ENCODE measurements around the gene DENND2D.
A peak's percentile ranks its signal among the peaks of the same experiment; 100 is the strongest.

Gene DENND2D

GRCh38 chr1:111228748-111229126, 28.3 kb upstream of the DENND2D start:
- TF ChIP-seq CTCF (IDR thresholded peaks at IDR 0.05; ENCODE audit: insufficient read depth, low read length, missing control alignments), result no peak
- DNase-seq (ENCODE audit: low read depth, low spot score), result no peak
- CTCF ChIA-PET, result interaction anchor here (0.8 to 2.3 kb wide), 6 partner anchors 10 to 175 kb away, joined by 3 to 13 read pairs (median 6); no protein-coding TSS in a partner anchor
- POLR2A ChIA-PET, result interaction anchor here (1.0 kb wide), 2 partner anchors 37 to 265 kb away, joined by 3 to 4 read pairs; partner anchors contain the start of gene LRIF1
- H3K4me3 ChIP-seq (ENCODE audit: low read depth, low read length), result no peak overlapping the region

- CTCF ChIA-PET, result interaction anchor here (0.8 to 3.3 kb wide), 8 partner anchors 9 to 176 kb away, joined by 3 to 21 read pairs (median 6); no protein-coding TSS in a partner anchor
- peak; percentile 60 for DNase-seq (ENCODE audit: low read depth, low spot score)
- POLR2A ChIA-PET, result interaction anchor here (1.0 kb wide), 2 partner anchors 37 to 264 kb away, joined by 3 to 4 read pairs; partner anchors contain the start of gene LRIF1
These were observed 27.7 kb upstream of the DENND2D start for GRCh38 chr1:111227851-111228747.

GRCh38 chr1:111227434-111227833, 27.0 kb upstream of the DENND2D start, which contains the start of gene CHI3L2:
Gene CHI3L2 (plus strand): TSS chr1:111227713. CDS start chr1:111227730, 17 bp downstream.
- POLR2A ChIA-PET, result no interaction called here
- H3K4me3 ChIP-seq (ENCODE audit: low read depth, low read length), result no peak within 1 kb of the TSS
- TF ChIP-seq CTCF (IDR thresholded peaks at IDR 0.05; ENCODE audit: insufficient read depth, low read length, missing control alignments), result no peak
- no peak for DNase-seq (ENCODE audit: low read depth, low spot score)
- CTCF ChIA-PET, result interaction anchor here (1.4 to 3.3 kb wide), 5 partner anchors 8 to 176 kb away, joined by 3 to 21 read pairs (median 5); no protein-coding TSS in a partner anchor

More at GRCh38 chr1:111227851-111228747, 27.7 kb upstream of the DENND2D start:
- TF ChIP-seq CTCF (IDR thresholded peaks at IDR 0.05; ENCODE audit: insufficient read depth, low read length, missing control alignments), result no peak
- no peak overlapping the region for H3K4me3 ChIP-seq (ENCODE audit: low read depth, low read length)

GRCh38 chr1:111225717-111226400, 25.4 kb upstream of the DENND2D start:
- no peak for TF ChIP-seq CTCF (IDR thresholded peaks at IDR 0.05; ENCODE audit: insufficient read depth, low read length, missing control alignments)
- ChIA-PET POLR2A (no interaction called here), CTCF (interaction anchor here (1.0 to 3.3 kb wide), 5 partner anchors 11 to 175 kb away, joined by 3 to 21 read pairs (median 5); no protein-coding TSS in a partner anchor)
- no peak overlapping the region for H3K4me3 ChIP-seq (ENCODE audit: low read depth, low read length)
- DNase-seq (ENCODE audit: low read depth, low spot score), result no peak

GRCh38 chr1:111225091-111225490, 24.6 kb upstream of the DENND2D start:
- POLR2A ChIA-PET, result no interaction called here

More at GRCh38 chr1:111225091-111225490, 24.6 kb upstream of the DENND2D start:
- no peak overlapping the region for H3K4me3 ChIP-seq (ENCODE audit: low read depth, low read length)
- CTCF ChIA-PET, result interaction anchor here (1.0 to 3.3 kb wide), 6 partner anchors 10 to 176 kb away, joined by 3 to 21 read pairs (median 4); no protein-coding TSS in a partner anchor
- TF ChIP-seq CTCF (IDR thresholded peaks at IDR 0.05; ENCODE audit: insufficient read depth, low read length, missing control alignments), result no peak
- no peak for DNase-seq (ENCODE audit: low read depth, low spot score)

Data from AG04449 (cell line).